Endothelial cell of umbilical vein (primary cell): ENCODE data around the gene COASY. TPM values are rescaled to one million over a fixed set of nuclear protein-coding genes. Genes with fewer than 3 reads are reported as not detected.

ENCODE experiments used
- BruUV-seq: library from RNA; stranded (reverse); fragments of 400-500 nt; replicated peaks from 2 replicates; lab custom pipeline; 2021; lab: Mats Ljungman, UMichigan
- CTCF ChIA-PET: fragments of 300-600, 350-600 bp; sonication (Branson Sonifier 250); formaldehyde crosslinking; loops from one replicate; lab custom pipeline; 2021; ENCODE audit warnings: antibody characterized with exemption, inconsistent platforms; lab: Charles Lee
- POLR2A ChIA-PET: fragments of 300-600, 350-600 bp; sonication (Branson Sonifier 250); formaldehyde crosslinking; loops from one replicate; lab custom pipeline; 2021; ENCODE audit warnings: antibody characterized with exemption, inconsistent platforms; lab: Charles Lee
- DNase-seq: peaks from one replicate; pipeline ENCODE4 v3.0.0-alpha.2; 2011; ENCODE audit warnings: low read depth, low spot score
- FAIRE-seq: peaks from 2 replicates; lab custom pipeline; 2011; peaks lifted over from hg19 to GRCh38; lab: Jason Lieb, UNC
- H2AFZ ChIP-seq: 2 replicates; pipeline ENCODE4 v1.6.0; 2012; ENCODE audit warnings: low read depth, low read length, control low read depth, inconsistent platforms
- H3K27ac ChIP-seq: 2 replicates; pipeline ENCODE4 v1.5.1; 2011; ENCODE audit warnings: low read depth, mild to moderate bottlenecking, control low read depth, low read length, moderate library complexity; ENCODE audit not compliant: insufficient read depth
- H3K27me3 ChIP-seq, 2 experiments: 2 replicates each; pipeline versions ENCODE4 v1.6.0 to v1.6.1; 2011; ENCODE audit warnings: low read length in 2 of 2, mixed read lengths in 1 of 2; ENCODE audit not compliant: control insufficient read depth in 2 of 2, insufficient read depth in 2 of 2
- H3K36me3 ChIP-seq, 2 experiments: 2 replicates in 1 of 2; 3 replicates in 1 of 2; pipeline ENCODE4 v1.5.1; 2011; ENCODE audit warnings: low read length in 2 of 2, mild to moderate bottlenecking in 1 of 2, moderate library complexity in 1 of 2; ENCODE audit not compliant: control insufficient read depth in 2 of 2, insufficient read depth in 2 of 2; ENCODE audit errors: extremely low read depth in 1 of 2
- H3K4me1 ChIP-seq: 3 replicates; pipeline ENCODE4 v1.5.1; 2011; ENCODE audit warnings: mild to moderate bottlenecking, low read length; ENCODE audit not compliant: control insufficient read depth, insufficient read depth; ENCODE audit errors: extremely low read depth
- H3K4me2 ChIP-seq: 2 replicates; pipeline ENCODE4 v1.6.1; 2011; ENCODE audit warnings: low read length, control low read depth, mixed read lengths; ENCODE audit not compliant: insufficient read depth
- H3K4me3 ChIP-seq, 3 experiments: fragments of 200-600 bp in 1 of 3; sonication (generic), shearing (Covaris generic) in 1 of 3; replicated peaks in 1 of 3; 2 replicates each; pipeline ENCODE4 v1.5.1; 2011 to 2016; ENCODE audit warnings: control low read depth in 3 of 3, low read length in 3 of 3, mild to moderate bottlenecking in 2 of 3, inconsistent platforms in 1 of 3, low read depth in 1 of 3, moderate library complexity in 1 of 3; ENCODE audit not compliant: insufficient read depth in 1 of 3
- H3K79me2 ChIP-seq: 2 replicates; pipeline ENCODE4 v1.6.0; 2012; ENCODE audit warnings: low read length, inconsistent platforms; ENCODE audit not compliant: control insufficient read depth, insufficient read depth
- H3K9ac ChIP-seq: replicated peaks from 2 replicates; pipeline ENCODE3; 2011; ENCODE audit warnings: low read length, control low read depth; ENCODE audit not compliant: insufficient read depth; ENCODE audit errors: extremely low read depth
- H3K9me1 ChIP-seq: replicated peaks from 3 replicates; pipeline ENCODE4 v1.6.0; 2011; ENCODE audit warnings: mild to moderate bottlenecking, low read length; ENCODE audit not compliant: control insufficient read depth, insufficient read depth; ENCODE audit errors: extremely low read depth
- H3K9me3 ChIP-seq: replicated peaks from 2 replicates; pipeline ENCODE4 v1.5.1; 2012; ENCODE audit warnings: low read length, inconsistent platforms; ENCODE audit not compliant: control insufficient read depth, insufficient read depth
- H4K20me1 ChIP-seq: replicated peaks from 2 replicates; pipeline ENCODE3; 2011; ENCODE audit warnings: mild to moderate bottlenecking, low read length; ENCODE audit not compliant: control insufficient read depth, insufficient read depth; ENCODE audit errors: extremely low read depth
- CTCF ChIP-seq, 2 donors: IDR thresholded peaks; 1 replicate in 1 of 2; 2 replicates in 1 of 2; pipeline ENCODE4 v1.5.1; 2011; ENCODE audit warnings: low read length in 2 of 2, mild to moderate bottlenecking in 2 of 2, moderate library complexity in 2 of 2, control low read depth in 1 of 2, inconsistent platforms in 1 of 2, low read depth in 1 of 2; ENCODE audit not compliant: insufficient read depth in 1 of 2; ENCODE audit errors: extremely low read depth in 1 of 2
- EZH2 ChIP-seq: IDR thresholded peaks from 2 replicates; pipeline ENCODE4 v1.6.1; 2012; ENCODE audit warnings: borderline replicate concordance, low read depth, mild to moderate bottlenecking, moderate library complexity, low read length, inconsistent platforms; ENCODE audit not compliant: severe bottlenecking
- FOS ChIP-seq: IDR thresholded peaks from 2 replicates; pipeline ENCODE4 v1.6.1; 2011; ENCODE audit warnings: mild to moderate bottlenecking, low read length, moderate library complexity, borderline replicate concordance; ENCODE audit not compliant: insufficient read depth
- GATA2 ChIP-seq: IDR thresholded peaks from 2 replicates; pipeline ENCODE4 v1.7.0; 2011; ENCODE audit warnings: low read depth, mild to moderate bottlenecking, moderate library complexity, mixed read lengths, low read length; ENCODE audit not compliant: insufficient read length, insufficient read depth
- JUN ChIP-seq: IDR thresholded peaks from 2 replicates; pipeline ENCODE4 v1.6.1; 2011; ENCODE audit warnings: borderline replicate concordance, low read depth; ENCODE audit not compliant: insufficient read length, insufficient read depth
- MAX ChIP-seq: IDR thresholded peaks from 2 replicates; pipeline ENCODE4 v1.6.1; 2011; ENCODE audit not compliant: insufficient read depth, insufficient read length
- MYC ChIP-seq: IDR thresholded peaks from one replicate; pipeline ENCODE4 v1.6.1; 2011; ENCODE audit warnings: mild to moderate bottlenecking, low read depth, low read length
- POLR2A ChIP-seq: IDR thresholded peaks from 2 replicates; pipeline ENCODE4 v1.6.1; 2012; ENCODE audit warnings: low read depth, mild to moderate bottlenecking, control low read depth, low read length
- POLR2AphosphoS5 ChIP-seq: IDR thresholded peaks from 2 replicates; pipeline ENCODE4 v1.6.1; 2012; ENCODE audit warnings: low read depth, mild to moderate bottlenecking, control low read depth, low read length, moderate library complexity; ENCODE audit not compliant: insufficient read depth
- dilution Hi-C: fragments of 300-500 bp; cut with MboI; formaldehyde crosslinking; loops from one replicate; pipeline ENCODE4 v1.15.0; 2019; ENCODE audit warnings: low sequenced_read_pairs; ENCODE audit not compliant: extremely low pct_ligation_motif_present
- intact Hi-C: fragments of 100-400 bp; cut with micrococcal nuclease; formaldehyde crosslinking; loops from one replicate; pipeline ENCODE4 v1.10.0; 2022
- polyA plus RNA-seq, 4 experiments: library from polyadenylated mRNA; depleted of rRNA in 3 of 4; stranded (reverse) in 3 of 4; unstranded in 1 of 4; fragments of >200 nt; gene quantifications; 2 replicates each; pipeline versions ENCODE4 v1.2.1 to v1.2.3, GENCODE V29; 2011 to 2012; ENCODE audit warnings: missing spikeins in 1 of 4
- total RNA-seq: library from RNA; stranded (reverse); gene quantifications from 2 replicates; pipeline ENCODE4 v1.2.3, GENCODE V29; 2021

COASY gene
- total and polyA plus RNA-seq, 2 donors (not counting 3 experiments of a cell fraction or from before 2014, with no cell fraction given), result 39.6 to 69.2 TPM

DNA sequence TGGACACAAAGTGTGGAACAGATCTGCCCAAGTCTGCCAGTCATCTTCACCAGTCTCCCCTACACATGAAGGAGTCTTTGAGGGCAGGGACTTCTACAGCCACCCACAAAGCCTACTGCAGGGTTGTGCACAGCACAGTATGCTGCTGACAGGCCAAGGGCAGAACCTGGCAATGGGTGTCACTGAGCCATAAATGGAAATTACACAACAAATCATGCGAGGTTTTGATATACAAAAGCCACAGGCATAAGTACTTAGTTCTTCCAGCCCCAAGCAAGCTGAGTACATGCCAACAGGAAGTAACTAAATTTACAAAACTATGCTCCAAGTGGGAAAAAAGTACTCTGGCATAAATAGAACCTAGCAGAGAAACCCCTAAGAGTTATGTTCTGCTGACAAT is 23.4 kb downstream of the COASY start:
- H3K27ac ChIP-seq, result no peak overlapping the region
- H2AFZ ChIP-seq, result no peak overlapping the region
- BruUV-seq, result no TSS peak
- H3K9me1 ChIP-seq, result no peaks in the 10 kb centered on the region
- CTCF ChIA-PET, result interaction anchor here (1.0 kb wide), 1 partner anchor 178 kb away, joined by 3 read pairs; no protein-coding TSS in a partner anchor
- DNase-seq, result no peak
- H3K79me2 ChIP-seq, result no peaks in the 10 kb centered on the region
- no peak overlapping the region for H3K4me3 ChIP-seq
- dilution Hi-C loops (no loop called here), intact Hi-C loops (no loop called here)
- no peak for FAIRE-seq
- TF ChIP-seq JUN (no peak), EZH2 (no peak), POLR2A (no peak), FOS (no peak), CTCF (IDR thresholded peaks at IDR 0.05; ENCODE audit: extremely low read depth in 1 of 2, insufficient read depth in 1 of 2, low read depth in 1 of 2, low read length in 2 of 2) (no peak), POLR2AphosphoS5 (no peak), MAX (no peak), MYC (no peak), GATA2 (no peak)
- H4K20me1 ChIP-seq, result no peaks in the 10 kb centered on the region
- H3K4me1 ChIP-seq, result no peaks in the 10 kb centered on the region
- no peak overlapping the region for H3K4me2 ChIP-seq
- peaks cover 16 to 49% of the 10 kb centered on the region in 2 experiments for H3K36me3 ChIP-seq
- H3K9me3 ChIP-seq, result no peaks in the 10 kb centered on the region
- POLR2A ChIA-PET, result no interaction called here
- no peaks in the 10 kb centered on the region for H3K27me3 ChIP-seq
- no peak overlapping the region for H3K9ac ChIP-seq
